Germinal center (tissue), 1 donor: Measurements from ENCODE around the gene ADGRV1.
"Not testable (repeated sequence)": the region's sequence is repeated elsewhere in the genome, so short reads cannot be mapped to it uniquely, and the experiment has no call there.

ENCODE experiments used
- DNase-seq: peaks from one replicate; pipeline ENCODE4 v3.0.0; 2012; ENCODE audit warnings: mixed read lengths, low spot score

ADGRV1 gene

DNA sequence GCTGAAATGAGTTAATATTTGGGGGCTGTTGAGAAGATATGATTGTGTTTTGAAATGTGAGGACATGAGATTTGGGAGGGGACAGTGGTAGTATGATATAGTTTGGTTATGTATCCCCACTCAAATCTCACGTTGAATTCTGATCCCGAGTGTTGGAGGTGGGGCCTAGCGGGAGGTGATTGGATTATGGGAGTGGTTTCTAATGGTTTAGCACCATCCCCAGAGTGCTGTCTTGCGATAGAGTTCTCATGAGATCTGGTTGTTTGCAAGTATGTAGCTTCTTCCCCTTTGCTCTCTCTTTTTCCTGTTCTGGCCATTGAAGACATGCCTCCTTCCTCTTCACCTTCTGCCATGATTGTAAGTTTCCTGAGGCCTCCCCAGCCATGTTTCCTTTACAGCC, 438.5 kb downstream of the ADGRV1 start:
- no peak for DNase-seq

DNA sequence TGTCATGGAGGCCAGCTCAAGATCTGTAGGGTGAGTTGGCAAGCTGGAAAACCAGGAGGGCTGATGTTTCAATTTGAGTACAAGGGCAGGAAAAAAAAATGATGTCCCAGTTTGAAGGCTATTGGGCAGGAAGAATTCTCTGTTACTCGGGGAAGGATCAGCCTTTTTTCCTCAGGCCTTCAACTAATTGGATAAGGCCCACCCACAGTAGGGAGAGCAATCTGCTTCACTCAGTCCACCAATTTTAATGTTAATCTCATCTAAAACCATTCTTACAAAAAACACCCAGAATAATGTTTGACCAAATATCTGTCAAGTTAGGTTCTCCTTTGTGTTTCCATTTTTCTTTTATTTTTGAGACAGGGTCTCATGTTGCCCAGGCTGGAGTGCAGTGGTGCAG, 442.1 kb downstream of the ADGRV1 start:
- DNase-seq: no peak

DNA sequence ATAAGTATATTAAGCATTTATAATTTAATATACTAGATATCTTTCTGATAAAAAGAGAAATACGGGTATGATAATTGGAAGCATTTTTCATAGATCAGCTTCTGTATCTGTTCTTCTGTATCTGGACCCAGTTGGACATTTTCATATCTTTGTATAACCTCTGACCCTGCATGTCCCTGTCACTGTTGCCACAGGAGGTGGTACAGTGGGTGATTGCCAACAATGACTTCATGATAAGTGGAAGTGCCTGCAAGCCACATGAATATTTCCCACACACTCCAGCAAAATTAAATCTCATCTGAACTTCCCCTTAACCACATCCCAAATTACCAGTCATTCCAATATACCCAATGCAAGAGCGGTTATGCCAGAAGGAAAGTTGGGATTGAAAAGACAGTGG, 448.1 kb downstream of the ADGRV1 start:
- no peak for DNase-seq

DNA sequence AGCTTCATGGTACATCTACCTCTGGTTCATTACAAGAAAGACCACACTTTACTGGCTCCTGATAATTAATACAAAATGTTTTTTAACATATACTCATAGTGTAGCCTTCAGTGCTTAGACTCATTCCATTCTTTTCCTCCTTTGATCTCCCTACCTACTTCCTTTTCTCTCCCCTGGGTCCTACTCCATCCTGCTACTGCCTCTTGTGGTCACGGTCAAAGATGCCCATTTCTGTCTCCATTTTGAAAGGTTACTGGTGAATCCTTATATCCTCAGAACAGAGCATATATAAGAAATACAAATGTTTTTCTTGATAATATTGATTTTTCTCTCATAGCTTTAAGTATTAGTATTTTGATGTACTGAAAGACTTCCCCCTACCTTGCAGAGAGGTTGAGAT, 448.7 kb downstream of the ADGRV1 start:
- no peak for DNase-seq

- DNase-seq: no peak
These were observed 449.3 kb downstream of the ADGRV1 start for GRCh38 chr5:91007780-91008402.

DNA sequence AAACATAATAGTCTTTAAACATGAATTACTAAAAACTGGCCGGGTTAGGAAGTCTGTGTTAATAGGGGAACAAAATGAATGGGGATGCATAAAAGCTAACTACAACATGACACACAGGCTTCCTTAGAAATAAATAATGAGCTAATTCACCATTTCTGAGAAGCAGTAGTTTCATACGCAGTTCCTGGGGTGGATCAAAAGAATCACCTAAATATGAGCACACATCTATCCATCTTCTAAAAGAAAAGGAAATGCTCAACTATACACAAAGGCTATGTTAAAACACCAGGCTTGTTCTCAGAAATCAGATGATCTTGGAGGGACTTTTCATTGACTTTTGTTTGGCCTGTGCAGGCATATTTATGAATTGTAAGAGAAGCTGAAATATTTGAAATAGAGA, 451.5 kb downstream of the ADGRV1 start:
- DNase-seq: no peak

DNA sequence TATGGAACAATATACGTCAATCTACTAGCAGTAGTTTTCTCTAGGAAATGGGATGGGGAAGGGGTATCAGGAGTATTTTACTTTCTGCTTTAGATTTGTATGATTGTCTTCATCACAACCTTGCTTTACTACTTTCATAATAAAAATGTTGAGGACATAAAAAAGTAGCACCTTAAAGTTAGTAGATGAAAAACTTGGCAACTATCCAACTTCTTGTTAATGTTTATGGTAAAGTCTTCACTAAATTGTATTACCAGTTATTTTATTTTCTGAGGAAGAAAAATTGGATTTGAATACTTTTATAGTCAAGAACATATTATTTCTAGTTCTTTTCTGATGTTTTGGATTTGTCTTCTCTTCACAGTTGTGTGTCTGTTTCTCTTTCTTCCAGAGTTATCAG, 452.4 kb downstream of the ADGRV1 start:
- DNase-seq: no peak

DNA sequence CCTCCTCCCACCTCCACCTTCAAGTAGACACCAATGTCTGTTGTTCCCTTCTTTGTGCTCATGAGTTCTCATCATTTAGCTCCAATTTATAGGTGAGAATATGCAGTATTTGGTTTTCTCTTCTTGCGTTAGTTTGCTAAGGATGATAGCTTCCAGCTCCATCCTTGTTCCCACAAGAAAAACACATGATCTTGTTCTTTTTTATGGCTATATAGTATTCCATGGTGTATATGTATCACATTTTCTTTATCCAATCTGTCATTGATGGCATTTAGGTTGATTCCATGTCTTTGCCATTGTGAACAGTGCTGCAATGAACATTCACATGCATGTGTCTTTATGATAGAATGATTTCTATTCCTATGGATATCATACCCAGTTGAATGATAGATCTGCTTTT, 454.3 kb downstream of the ADGRV1 start:
- not testable (repeated sequence) for DNase-seq

DNA sequence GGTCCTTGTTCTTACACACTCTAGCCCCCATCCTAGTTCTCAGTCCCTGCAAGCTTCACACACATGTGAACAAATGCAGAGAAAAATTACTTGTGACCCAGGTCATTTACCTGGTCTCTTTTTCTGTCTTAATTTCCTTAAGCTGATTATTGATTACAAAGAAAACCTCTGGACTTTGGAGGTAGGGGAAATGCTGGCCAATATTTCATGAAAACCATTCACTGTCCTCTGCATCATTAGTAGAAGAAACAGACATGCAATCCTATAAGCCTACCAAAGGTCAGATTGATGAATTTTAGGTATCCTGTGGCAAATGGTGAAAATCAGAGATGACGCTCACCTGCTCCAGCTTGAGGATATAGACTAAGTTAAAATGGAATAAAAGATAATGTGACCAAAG, 457.7 kb downstream of the ADGRV1 start:
- no peak for DNase-seq

GRCh38 chr5:91016954-91017700, 458.5 kb downstream of the ADGRV1 start:
- DNase-seq: no peak

DNA sequence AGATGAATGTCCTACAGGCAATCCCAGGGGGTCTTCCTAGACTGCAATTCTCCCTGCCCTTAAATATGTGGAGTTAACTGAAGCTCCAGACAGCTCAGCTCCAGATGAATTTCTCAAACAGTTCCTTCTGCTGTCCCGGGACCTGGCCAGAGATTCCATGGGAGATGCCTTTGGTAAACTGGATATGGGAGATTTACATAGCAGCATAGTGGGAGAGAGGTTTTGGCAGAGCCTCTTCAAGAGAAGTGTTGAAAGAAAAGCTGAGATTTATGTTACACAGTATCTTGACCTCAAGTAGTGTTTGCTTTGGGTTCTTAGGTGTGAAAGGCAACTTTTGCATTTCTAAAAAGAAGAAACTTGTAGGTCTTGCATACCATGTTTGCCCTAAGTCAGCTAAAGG, 459.6 kb downstream of the ADGRV1 start:
- no peak for DNase-seq

DNA sequence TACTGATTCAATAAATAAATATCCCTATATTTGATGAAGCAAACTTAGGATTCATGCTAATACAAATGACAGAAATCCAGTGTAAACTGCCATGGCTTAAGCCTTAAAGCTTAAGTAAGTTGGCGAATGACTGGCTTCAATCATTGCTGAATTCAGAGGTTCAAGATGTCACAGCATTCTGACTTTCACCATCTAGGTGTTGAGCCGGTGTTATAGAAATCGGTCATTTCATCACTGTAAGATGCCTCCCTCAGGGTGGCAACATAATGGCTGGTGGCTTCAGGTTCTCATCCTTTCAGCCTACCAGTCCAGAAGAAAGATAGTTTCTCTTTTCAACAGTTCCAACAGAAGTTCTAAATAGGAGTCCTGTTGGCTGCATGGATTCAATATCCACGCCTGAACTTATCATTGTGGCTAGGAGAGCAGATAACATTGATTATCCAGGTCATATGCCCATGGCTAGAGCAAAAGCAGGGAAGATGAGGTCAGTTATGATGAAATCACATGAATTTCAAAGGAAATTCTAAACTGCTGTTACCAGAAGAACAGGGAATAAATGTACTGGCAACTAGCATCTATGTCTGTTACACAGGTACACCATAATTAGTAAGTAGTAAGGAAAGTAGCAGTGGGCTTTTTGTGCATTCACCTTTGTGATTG, 460.2 kb downstream of the ADGRV1 start:
- DNase-seq: no peak

DNA sequence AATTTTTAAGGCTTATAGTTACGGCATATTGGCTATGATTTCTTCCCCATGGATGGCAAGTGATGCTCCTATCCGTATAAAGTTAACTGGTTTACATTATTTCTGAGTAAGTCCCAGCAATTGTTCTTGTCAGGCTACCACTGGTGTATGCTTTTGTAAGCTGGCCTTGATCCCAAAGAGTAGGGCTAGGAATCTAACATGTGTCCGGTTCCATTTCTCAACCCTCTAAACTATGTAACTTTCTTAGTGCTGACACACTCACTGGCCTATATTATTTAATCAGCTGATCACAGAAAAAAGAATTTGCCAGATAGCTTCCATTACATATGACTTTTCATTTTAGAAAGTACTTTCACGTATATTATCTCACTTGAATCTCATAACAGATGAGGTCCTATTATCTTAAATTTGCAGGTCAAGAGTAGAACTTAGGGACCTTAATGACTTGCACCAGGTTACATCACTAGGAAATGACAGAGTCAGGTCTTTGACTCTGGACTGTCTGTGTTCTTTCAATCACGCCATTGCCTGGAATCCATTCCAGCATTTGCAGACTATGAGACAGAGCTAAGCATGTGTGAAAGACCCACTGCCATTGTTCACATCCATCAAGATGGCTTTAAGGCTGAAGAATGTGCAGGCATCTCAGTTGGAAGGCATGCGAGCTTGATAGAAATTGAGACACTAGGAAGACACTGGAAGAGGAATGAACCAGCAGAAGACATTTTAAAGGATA, 461.6 kb downstream of the ADGRV1 start:
- no peak for DNase-seq

- no peak for DNase-seq
These were observed 463.9 kb downstream of the ADGRV1 start for GRCh38 chr5:91022518-91022917.

- no peak for DNase-seq
These were observed 465.6 kb downstream of the ADGRV1 start for GRCh38 chr5:91024206-91024605.

DNA sequence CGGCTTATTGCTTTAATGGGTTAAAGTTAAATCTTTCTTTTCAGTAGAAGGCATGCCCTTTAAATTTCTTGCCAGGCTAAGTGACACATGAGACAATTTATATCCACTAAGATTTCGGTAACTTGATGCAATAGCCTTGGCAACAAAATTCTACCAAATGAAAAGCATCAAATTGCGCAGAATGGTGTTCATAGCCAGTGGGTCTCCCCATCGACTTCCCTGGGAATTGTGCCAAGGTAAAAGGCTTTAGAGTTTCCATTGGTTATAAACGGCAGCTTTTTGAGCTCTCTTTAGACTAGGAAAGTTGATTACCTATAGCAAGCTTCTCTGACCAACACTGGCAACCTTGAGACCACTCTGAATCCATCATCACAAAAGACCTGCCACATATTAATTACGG, 466.1 kb downstream of the ADGRV1 start:
- no peak for DNase-seq

- DNase-seq: no peak
These were observed 466.9 kb downstream of the ADGRV1 start for GRCh38 chr5:91025449-91025848.

DNA sequence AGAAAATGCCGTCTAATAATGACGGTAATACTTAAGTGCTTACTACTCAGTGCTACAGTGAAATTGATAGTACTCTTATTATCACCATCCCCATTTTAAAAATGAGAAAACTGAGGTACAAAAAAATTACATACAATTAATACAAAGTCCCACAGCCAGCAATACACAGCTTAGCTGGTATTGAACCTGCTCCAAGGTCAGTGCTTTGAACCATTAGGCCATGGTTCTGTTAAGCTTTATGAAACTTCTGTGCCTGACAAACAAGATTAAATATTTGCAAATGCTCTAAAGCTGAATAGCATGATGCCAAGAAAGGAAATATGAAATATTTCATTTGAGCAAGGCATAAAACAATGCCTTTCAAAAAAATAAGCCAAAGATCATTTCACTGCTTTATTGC, 467.4 kb downstream of the ADGRV1 start:
- no peak for DNase-seq

DNA sequence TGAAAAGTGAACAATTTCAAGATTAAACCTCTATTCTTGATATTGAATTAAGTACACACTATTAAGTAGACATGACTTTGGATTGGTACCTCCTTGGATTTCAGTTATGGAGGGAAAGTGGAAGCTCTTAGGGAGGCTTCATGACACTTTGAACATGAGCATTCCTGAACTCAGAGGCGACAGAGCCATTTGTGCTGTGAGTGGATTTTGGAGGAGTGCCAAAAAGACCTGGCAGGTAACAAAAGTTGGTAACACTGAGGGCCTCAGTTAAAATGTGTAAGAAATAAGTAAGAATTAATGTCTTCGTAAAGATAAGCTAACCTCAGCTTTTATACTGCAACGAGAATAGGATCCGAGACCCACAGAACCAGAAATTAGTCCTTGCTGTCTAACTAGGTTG, 467.9 kb downstream of the ADGRV1 start:
- DNase-seq: no peak

GRCh38 chr5:91027405-91028139, 469.0 kb downstream of the ADGRV1 start:
- DNase-seq: no peak

DNA sequence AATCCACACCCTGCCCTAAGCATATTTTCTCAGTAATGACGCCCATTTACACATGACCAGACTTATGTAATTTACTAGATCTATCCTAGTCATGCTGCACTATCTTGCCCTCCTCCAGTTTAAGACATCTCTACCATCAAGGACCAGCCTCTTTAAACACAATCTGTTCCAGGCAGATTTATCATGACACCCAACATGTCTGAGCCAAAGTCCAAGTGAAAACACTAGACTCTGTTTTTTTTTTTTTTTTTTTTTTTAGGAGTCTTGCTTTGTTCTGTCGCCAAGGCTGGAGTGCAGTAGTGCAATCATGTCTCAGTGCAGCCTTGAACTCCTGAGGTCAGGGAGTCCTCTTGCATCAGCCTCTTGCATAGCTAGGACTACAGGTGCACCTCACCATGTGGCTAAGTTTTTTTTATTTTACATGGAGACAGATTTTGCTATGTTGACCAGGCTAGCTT, 469.9 kb downstream of the ADGRV1 start:
- no peak for DNase-seq
